Right lobe of liver (tissue), 4 donors: Measurements from ENCODE around the gene KARS1.

ENCODE experiments used
- POLR2A ChIP-seq: fragments of 450-650 bp; IDR thresholded peaks from one replicate; pipeline ENCODE4 v1.6.1; 2017; ENCODE audit warnings: antibody characterized with exemption, mild to moderate bottlenecking
- TF ChIP-seq, protein P1 (sequence below), 4 donors: fragments of 200-600 bp in 3 of 4; fragments of 450-650 bp in 1 of 4; IDR thresholded peaks; one replicate each; pipeline versions ENCODE4 v1.5.1 to v1.8.0; 2016 to 2022; ENCODE audit warnings: antibody characterized with exemption in 4 of 4, mild to moderate bottlenecking in 2 of 4
- donor health status: DM: no; HTN: no; CAD: no.
- donor health status: DM: no; HTN: no; CAD: no.
- donor health status: DM: no; HTN: yes; CAD: no.

- no peak for TF ChIP-seq POLR2A
- TF ChIP-seq, protein P1, sequence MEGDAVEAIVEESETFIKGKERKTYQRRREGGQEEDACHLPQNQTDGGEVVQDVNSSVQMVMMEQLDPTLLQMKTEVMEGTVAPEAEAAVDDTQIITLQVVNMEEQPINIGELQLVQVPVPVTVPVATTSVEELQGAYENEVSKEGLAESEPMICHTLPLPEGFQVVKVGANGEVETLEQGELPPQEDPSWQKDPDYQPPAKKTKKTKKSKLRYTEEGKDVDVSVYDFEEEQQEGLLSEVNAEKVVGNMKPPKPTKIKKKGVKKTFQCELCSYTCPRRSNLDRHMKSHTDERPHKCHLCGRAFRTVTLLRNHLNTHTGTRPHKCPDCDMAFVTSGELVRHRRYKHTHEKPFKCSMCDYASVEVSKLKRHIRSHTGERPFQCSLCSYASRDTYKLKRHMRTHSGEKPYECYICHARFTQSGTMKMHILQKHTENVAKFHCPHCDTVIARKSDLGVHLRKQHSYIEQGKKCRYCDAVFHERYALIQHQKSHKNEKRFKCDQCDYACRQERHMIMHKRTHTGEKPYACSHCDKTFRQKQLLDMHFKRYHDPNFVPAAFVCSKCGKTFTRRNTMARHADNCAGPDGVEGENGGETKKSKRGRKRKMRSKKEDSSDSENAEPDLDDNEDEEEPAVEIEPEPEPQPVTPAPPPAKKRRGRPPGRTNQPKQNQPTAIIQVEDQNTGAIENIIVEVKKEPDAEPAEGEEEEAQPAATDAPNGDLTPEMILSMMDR (IDR thresholded peaks at IDR 0.05) = no peak
Observed at GRCh38 chr16:75648265-75649076, 1.0 kb upstream of the KARS1 start.
